GM13977 (cell line): ENCODE measurements around the gene SPATS2L.

Experiments used
- DNase-seq: peaks from one replicate; pipeline ENCODE4 v3.0.0; 2012; ENCODE audit warnings: low spot score
- in situ Hi-C: fragments of 300-500 bp; cut with MboI; formaldehyde crosslinking; loops from one replicate; pipeline ENCODE4 v1.12.0; 2022; ENCODE audit warnings: low sequenced_read_pairs, low pct_unique_long_range_greater_than_20kb, mixed read lengths, inconsistent platforms; ENCODE audit not compliant: unreplicated experiment
- TF ChIP-seq, protein P1 (sequence below): IDR thresholded peaks from 2 replicates; pipeline ENCODE4 v1.5.1; 2012; ENCODE audit warnings: mild to moderate bottlenecking, control low read depth; ENCODE audit not compliant: insufficient read depth; ENCODE audit errors: extremely low read depth, missing control alignments

Gene SPATS2L

DNA sequence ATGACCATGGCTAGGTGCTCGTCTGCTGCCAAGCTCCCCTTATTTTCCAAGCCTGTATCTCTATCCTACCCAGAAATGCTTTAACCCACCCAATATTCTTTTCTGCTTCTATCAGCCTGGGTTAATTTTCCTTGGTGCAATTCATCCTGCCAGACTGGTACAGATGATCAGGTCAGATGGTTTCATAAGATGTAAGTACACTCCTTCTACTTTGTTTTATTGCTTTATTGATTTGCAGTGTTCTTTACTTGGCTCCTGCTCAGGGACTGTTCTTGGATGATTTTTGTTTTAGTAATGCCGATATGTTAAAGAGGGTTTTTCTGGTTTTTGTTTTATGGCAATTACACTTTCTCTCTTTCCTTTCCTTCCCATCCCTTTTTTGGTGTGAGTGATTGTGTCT, 217.1 kb downstream of the SPATS2L start:
- TF ChIP-seq, protein P1, sequence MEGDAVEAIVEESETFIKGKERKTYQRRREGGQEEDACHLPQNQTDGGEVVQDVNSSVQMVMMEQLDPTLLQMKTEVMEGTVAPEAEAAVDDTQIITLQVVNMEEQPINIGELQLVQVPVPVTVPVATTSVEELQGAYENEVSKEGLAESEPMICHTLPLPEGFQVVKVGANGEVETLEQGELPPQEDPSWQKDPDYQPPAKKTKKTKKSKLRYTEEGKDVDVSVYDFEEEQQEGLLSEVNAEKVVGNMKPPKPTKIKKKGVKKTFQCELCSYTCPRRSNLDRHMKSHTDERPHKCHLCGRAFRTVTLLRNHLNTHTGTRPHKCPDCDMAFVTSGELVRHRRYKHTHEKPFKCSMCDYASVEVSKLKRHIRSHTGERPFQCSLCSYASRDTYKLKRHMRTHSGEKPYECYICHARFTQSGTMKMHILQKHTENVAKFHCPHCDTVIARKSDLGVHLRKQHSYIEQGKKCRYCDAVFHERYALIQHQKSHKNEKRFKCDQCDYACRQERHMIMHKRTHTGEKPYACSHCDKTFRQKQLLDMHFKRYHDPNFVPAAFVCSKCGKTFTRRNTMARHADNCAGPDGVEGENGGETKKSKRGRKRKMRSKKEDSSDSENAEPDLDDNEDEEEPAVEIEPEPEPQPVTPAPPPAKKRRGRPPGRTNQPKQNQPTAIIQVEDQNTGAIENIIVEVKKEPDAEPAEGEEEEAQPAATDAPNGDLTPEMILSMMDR, result no peak
- no peak for DNase-seq
- in situ Hi-C loops, result no loop called here

DNA sequence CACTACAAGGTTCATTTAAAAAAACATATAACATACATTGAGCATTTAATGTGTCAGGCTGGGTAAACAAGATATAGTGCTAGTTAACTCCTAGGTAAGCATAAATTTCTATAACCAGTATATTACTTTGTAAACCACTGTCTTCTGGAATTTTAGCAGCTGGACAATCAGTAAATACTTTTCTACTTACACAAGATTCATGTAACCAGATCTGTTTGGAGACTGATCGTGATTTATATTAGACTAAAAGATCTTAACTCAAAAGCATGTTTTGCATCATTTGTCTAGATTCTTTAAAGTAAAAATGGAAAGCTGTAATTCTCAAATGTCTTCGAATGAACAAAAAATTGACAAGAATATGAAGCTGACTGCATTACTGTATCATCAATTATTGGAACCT, 218.6 kb downstream of the SPATS2L start:
- TF ChIP-seq, protein P1, result no peak
- DNase-seq, result no peak
- in situ Hi-C loops, result no loop called here

DNA sequence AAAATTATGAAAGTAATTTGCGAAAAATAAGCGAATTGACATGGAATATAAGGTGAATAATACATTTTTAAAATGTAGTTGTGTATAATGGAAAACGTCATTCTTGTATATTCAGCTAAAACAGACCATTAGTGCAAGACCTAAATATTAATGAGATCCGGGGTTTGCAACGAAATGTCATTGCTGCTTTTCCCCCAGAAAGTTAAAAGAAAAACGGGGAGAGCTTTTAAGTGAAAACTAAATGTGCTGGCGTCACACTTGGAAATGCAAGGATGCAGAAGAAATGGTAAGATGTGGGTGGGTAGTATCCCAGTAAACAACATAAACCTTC, 219.0 kb downstream of the SPATS2L start:
- TF ChIP-seq, protein P1, result no peak
- in situ Hi-C loops, result no loop called here
- no peak for DNase-seq

DNA sequence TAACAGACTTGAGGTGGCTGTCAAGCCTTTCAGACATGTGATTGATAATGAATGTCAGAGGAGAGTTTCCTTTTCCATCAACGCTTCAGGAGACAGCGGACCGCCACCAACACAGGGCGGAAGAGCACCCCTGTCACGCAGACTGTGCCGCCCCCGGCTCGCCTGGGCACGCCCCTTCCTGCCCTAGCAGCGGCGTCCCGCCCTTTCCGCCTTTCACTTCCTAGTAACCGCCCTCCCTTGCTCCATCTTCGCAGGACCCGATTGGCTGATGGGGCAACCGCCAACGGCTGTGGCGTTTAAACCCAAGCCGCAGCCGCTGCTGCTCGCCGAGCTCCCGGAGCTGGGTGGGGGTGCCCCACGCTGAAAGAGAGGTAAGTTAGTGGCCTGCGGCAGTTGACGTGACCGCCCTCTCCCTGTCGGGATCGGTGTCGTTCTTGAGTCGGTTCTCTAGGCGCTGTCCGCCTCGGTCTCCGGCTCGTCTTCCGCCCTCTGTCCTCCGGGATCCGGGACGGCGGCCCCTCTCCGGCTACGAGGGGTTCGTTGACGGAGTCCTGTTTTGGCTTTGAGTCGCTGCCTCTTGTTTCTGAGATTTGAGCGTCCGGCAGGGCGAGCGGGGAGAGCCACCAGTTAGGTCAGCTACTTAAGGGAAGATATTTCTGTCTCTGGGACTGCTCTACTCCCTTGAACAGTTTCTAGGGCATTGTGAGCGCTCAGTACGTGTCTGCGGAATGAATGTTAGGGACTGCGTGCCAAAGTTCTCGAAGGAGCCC, 219.6 kb downstream of the SPATS2L start, which contains the start of gene SGO2:
Gene SGO2, plus strand, starts transcription at position 326 of the 770 bp plus-strand sequence. CDS start 6,769 bp downstream, outside the sequence.
- peak; percentile 94 for DNase-seq
- TF ChIP-seq, protein P1, result no peak
- in situ Hi-C loops, result no loop called here

DNA sequence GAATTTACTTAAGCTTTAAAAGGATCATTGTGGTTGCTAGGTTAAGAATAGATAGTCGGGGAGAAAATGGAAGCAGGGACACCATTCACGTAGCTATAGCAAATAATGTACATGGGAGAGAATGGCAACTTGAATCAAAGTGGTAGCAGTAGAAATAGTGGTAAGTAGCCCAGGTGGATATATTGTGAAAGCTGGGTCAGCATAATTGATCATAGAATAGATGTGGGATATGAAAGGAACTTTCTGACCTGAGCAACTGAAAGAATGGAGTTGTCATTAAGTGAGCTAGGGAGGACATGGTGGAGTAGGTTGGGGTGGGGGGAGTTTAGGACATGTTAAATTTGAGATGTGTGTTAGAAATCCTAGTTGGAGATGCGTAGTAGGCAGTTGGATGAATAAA, 221.7 kb downstream of the SPATS2L start:
- in situ Hi-C loops, result no loop called here
- TF ChIP-seq, protein P1, result no peak

More for the DNA sequence above, 221.7 kb downstream of the SPATS2L start:
- DNase-seq, result no peak
